Heart left ventricle (tissue), 16 donors: Measurements from ENCODE around the gene CEP70. TPM values are rescaled to one million over a fixed set of nuclear protein-coding genes. Genes with fewer than 3 reads are reported as not detected.
A peak's percentile ranks its signal among the peaks of the same experiment; 100 is the strongest.

Experiments
- ATAC-seq, 4 donors: fragments of 200-7000 bp; cut with Tn5 transposase; one replicate each; pipeline ENCODE4 v1.9.1; 2020 to 2022; ENCODE audit warnings: moderate library complexity in 4 of 4, mild to moderate bottlenecking in 3 of 4, moderate number of reproducible peaks in 1 of 4
- DNase-seq, 5 donors: peaks; one replicate each; pipeline ENCODE4 v3.0.0-alpha.2; 2020
- H3K27ac ChIP-seq, 12 donors: fragments of 200-600 bp; sonication (generic) in 4 of 12; one replicate each; pipeline versions ENCODE4 v1.5.0 to v1.8.0; 2016 to 2022; ENCODE audit warnings: mild to moderate bottlenecking in 2 of 12
- H3K27me3 ChIP-seq, 9 donors: fragments of 200-600 bp; sonication (generic) in 2 of 9; one replicate each; pipeline versions ENCODE4 v1.5.1 to v1.8.0; 2016 to 2022; ENCODE audit warnings: mild to moderate bottlenecking in 3 of 9
- H3K36me3 ChIP-seq, 9 donors: fragments of 200-600 bp; sonication (generic) in 2 of 9; one replicate each; pipeline versions ENCODE4 v1.5.0 to v1.8.0; 2018 to 2022; ENCODE audit warnings: mild to moderate bottlenecking in 2 of 9
- H3K4me1 ChIP-seq, 12 donors: fragments of 200-600 bp; sonication (generic) in 4 of 12; one replicate each; pipeline versions ENCODE4 v1.5.0 to v1.8.0; 2016 to 2022; ENCODE audit warnings: mild to moderate bottlenecking in 3 of 12
- H3K4me3 ChIP-seq, 12 donors: fragments of 200-600 bp; sonication (generic) in 4 of 12; one replicate each; pipeline versions ENCODE4 v1.5.0 to v1.8.0; 2017 to 2022; ENCODE audit warnings: mild to moderate bottlenecking in 9 of 12, moderate library complexity in 4 of 12
- H3K9me3 ChIP-seq, 12 donors: fragments of 200-600 bp; sonication (generic) in 4 of 12; one replicate each; pipeline versions ENCODE4 v1.5.0 to v1.8.0; 2016 to 2022; ENCODE audit warnings: mild to moderate bottlenecking in 1 of 12
- POLR2A ChIP-seq, 2 donors: fragments of 450-650 bp; IDR thresholded peaks; one replicate each; pipeline ENCODE4 v1.6.1; 2017; ENCODE audit warnings: antibody characterized with exemption in 2 of 2, mild to moderate bottlenecking in 2 of 2, moderate library complexity in 2 of 2
- WGBS, 4 donors: extraction: QIAGEN DNeasy Blood & Tissue Kit in 2 of 4; methylation state at CpG; one replicate each; pipeline versions ENCODE4 v1.1.5 to v1.1.7; 2013 to 2018; 5-methylcytosine and 5-hydroxymethylcytosine counted together
- intact Hi-C, 10 donors: fragments of 100-400 bp; cut with DNase I; formaldehyde crosslinking; loops; one replicate each; pipeline versions ENCODE4 v1.11.1 to v1.14.2; 2022
- polyA plus RNA-seq, 2 donors: library from polyadenylated mRNA; stranded (reverse); fragments of 200-250 nt; gene quantifications; one replicate each; pipeline ENCODE4 v1.2.3, GENCODE V29; 2013
- total RNA-seq, 9 donors: library from RNA; depleted of rRNA in 2 of 9; stranded (reverse); fragments of >200 nt in 2 of 9; fragmentation: NEBNext Ultra II Directional in 3 of 9; extraction: Animal tissue kit (Norgen Biotek cat#: 25700) in 3 of 9; gene quantifications; one replicate each; pipeline versions ENCODE4 v1.1.0 to v1.2.4, GENCODE V29; 2016 to 2023
- TF ChIP-seq, protein P1 (sequence below), 12 donors: fragments of 200-600 bp; sonication (generic) in 4 of 12; IDR thresholded peaks; one replicate each; pipeline versions ENCODE4 v1.5.0 to v1.8.0; 2018 to 2022; ENCODE audit warnings: antibody characterized with exemption in 12 of 12, mild to moderate bottlenecking in 5 of 12
- donor health status: ischemic (EF 13 %, LVEDD 7.1; RV severe dilation, severe dysfunction).
- donor health status: healthy with polysubstance abuse.
- donor health status: DM: no; HTN: yes; CAD: no.
- donor health status: DM: no; HTN: no; CAD: no.
- donor health status: ischemic (EF 25% LVEDD 6.9; RV normal size, moderate dysfunction).
- donor health status: ischemic (EF 25% LVEDD 5.7; RV mildly dilated, moderate dysfunction).
- donor health status: healthy.
- donor health status: DM: yes; HTN: yes; CAD: no.
- donor health status: ischemic (EF 35%, LVEDD 5.7; RV mildly dilated, moderate dysfunction).
- donor health status: nonischemic (EF 11% LVEDD 7.7; RV severe dilation, severe dysfunction).
- donor health status: DM: yes; HTN: yes; CAD: no.
- donor health status: PGD.
- donor health status: ischemic (EF 29% LVEDD 5.4; RV normal size, mild dysfunction).
- donor health status: nonischemic (EF 23%, LVEDD 6.1; RV moderate dilation, normal function).

Gene CEP70
- total and polyA plus RNA-seq, 11 donors = 10.1 to 29.8 (median 22.6) TPM

DNA sequence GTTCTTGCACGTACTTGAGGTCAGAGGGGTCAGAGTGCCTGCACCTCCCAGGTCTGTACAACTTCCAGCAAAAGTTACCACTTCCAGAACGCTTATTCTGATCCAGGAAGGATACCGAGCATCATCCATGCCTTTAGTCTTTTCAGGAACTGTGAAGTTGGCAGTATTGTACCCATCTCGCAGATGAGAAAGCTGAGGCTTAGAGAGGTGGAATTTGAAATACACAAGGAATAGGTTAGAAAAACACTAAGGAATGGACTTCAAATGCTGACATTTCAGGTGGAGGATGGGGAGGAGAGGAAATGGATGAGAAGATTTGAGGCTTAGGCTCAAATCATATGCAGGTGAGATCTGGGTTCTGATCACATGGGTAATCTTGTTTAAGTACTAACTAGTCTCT lies 148.4 kb downstream of the CEP70 start:
- TF ChIP-seq, protein P1, sequence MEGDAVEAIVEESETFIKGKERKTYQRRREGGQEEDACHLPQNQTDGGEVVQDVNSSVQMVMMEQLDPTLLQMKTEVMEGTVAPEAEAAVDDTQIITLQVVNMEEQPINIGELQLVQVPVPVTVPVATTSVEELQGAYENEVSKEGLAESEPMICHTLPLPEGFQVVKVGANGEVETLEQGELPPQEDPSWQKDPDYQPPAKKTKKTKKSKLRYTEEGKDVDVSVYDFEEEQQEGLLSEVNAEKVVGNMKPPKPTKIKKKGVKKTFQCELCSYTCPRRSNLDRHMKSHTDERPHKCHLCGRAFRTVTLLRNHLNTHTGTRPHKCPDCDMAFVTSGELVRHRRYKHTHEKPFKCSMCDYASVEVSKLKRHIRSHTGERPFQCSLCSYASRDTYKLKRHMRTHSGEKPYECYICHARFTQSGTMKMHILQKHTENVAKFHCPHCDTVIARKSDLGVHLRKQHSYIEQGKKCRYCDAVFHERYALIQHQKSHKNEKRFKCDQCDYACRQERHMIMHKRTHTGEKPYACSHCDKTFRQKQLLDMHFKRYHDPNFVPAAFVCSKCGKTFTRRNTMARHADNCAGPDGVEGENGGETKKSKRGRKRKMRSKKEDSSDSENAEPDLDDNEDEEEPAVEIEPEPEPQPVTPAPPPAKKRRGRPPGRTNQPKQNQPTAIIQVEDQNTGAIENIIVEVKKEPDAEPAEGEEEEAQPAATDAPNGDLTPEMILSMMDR (IDR thresholded peaks at IDR 0.05) = no peak
- TF ChIP-seq POLR2A (IDR thresholded peaks at IDR 0.05) = no peak
- intact Hi-C loops = no loop called here
- WGBS, 4 donors = 86 to 96% (median 91%) methylated on average over 4 of the region's 4 CpGs

DNA sequence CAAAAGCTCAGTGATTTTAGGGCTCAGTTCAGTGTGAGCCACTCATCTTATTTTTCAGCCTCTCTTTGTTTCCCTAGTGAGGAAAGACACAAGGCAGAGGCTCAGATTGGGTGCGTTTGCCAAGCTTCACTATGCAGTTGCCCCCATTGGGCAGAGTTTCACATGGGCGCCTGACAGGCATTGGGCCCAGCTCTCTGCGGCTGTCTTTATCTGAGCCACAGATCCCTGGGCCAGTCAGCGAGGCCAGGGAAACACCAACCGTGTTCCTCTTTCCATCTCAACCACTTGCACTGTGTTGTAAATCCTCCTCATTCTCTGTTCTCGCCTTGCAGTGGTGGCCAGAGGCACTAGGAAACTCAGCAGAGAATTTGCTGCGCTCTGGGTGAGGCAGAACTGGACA lies 148.8 kb downstream of the CEP70 start:
- WGBS, 4 donors = 84 to 91% (median 89%) methylated on average over 5 to 7 of the region's 7 CpGs
- DNase-seq (peak in 1 of 5 donors; percentile 6), ATAC-seq (no peak)
- no peaks in the 10 kb centered on the region for H3K36me3 ChIP-seq
- TF ChIP-seq, protein P1 (IDR thresholded peaks at IDR 0.05) = no peak
- TF ChIP-seq POLR2A (IDR thresholded peaks at IDR 0.05) = no peak
- no peak overlapping the region for H3K27ac ChIP-seq
- H3K27me3 ChIP-seq = no peaks in the 10 kb centered on the region
- no peaks in the 10 kb centered on the region for H3K9me3 ChIP-seq
- intact Hi-C loops = no loop called here
- peaks cover 0 to 10% (median 1%) of the 10 kb centered on the region in 12 donors for H3K4me1 ChIP-seq
- H3K4me3 ChIP-seq = no peak overlapping the region

More for the DNA sequence above, 148.4 kb downstream of the CEP70 start:
- ATAC-seq (no peak), DNase-seq (no peak)
- no peaks in the 10 kb centered on the region for H3K36me3 ChIP-seq
- peaks cover 0 to 6% (median 0%) of the 10 kb centered on the region in 12 donors for H3K4me1 ChIP-seq
- H3K27me3 ChIP-seq = no peaks in the 10 kb centered on the region
- H3K9me3 ChIP-seq = no peaks in the 10 kb centered on the region
- no peak overlapping the region for H3K4me3 ChIP-seq
- no peak overlapping the region for H3K27ac ChIP-seq

Other genes starting within 250 kb of the CEP70 start
- 100 to 1,000 TPM; 227 to 413 (median 254) TPM for gene MRAS, start 245.7 kb downstream of the CEP70 start, total RNA-seq
- gene MRAS, start 245.7 kb downstream of the CEP70 start, polyA plus RNA-seq = 100 to 1,000 TPM; 112 to 245 TPM
- 1 to 10 TPM in 6 of 9 donors, under 1 TPM in 3; 0.87 to 2.7 (median 1.7) TPM for gene ESYT3, start 159.6 kb downstream of the CEP70 start, total RNA-seq
- gene ESYT3, start 159.6 kb downstream of the CEP70 start, polyA plus RNA-seq = 1 to 10 TPM in 1 of 2 donors, under 1 TPM in 1; 0.42 to 1.0 TPM
- 1 to 10 TPM; 2.0 to 5.9 (median 3.6) TPM for gene FAIM, start 14.5 kb upstream of the CEP70 start, total RNA-seq
- 1 to 10 TPM; 5.5 to 7.2 TPM for gene FAIM, start 14.5 kb upstream of the CEP70 start, polyA plus RNA-seq
- gene PIK3CB, start 240.7 kb upstream of the CEP70 start, total RNA-seq = 10 to 100 TPM; 23.4 to 38.1 (median 29.4) TPM
- 10 to 100 TPM in 1 of 2 donors, 1 to 10 TPM in 1; 6.9 to 30.5 TPM for gene PIK3CB, start 240.7 kb upstream of the CEP70 start, polyA plus RNA-seq